WTC11 (cell line): Measurements from ENCODE around the gene EME1.

ENCODE experiments used
- CREB1 ChIP-seq: sonication (generic); formaldehyde crosslinking; IDR thresholded peaks from 2 replicates; pipeline ENCODE4 v1.8.0; 2023; ENCODE audit warnings: mild to moderate bottlenecking, missing genetic modification reagents
- PRRX2 ChIP-seq: fragments of 250-450 bp; sonication (Bioruptor Pico); IDR thresholded peaks from 2 replicates; pipeline ENCODE4 v1.8.0; 2021; ENCODE audit warnings: mild to moderate bottlenecking
- SMAD3 ChIP-seq: sonication (generic); formaldehyde crosslinking; IDR thresholded peaks from 2 replicates; pipeline ENCODE4 v1.8.0; 2022; ENCODE audit warnings: missing genetic modification reagents, mild to moderate bottlenecking, borderline replicate concordance
- ZBTB43 ChIP-seq: sonication (generic); formaldehyde crosslinking; IDR thresholded peaks from 2 replicates; pipeline ENCODE4 v1.8.1; 2023; ENCODE audit warnings: mild to moderate bottlenecking, missing genetic modification reagents
- TF ChIP-seq, protein P1 (sequence below): sonication (generic); formaldehyde crosslinking; IDR thresholded peaks from 2 replicates; pipeline ENCODE4 v1.8.1; 2022; ENCODE audit warnings: mild to moderate bottlenecking, missing genetic modification reagents, moderate library complexity, borderline replicate concordance

GRCh38 chr17:50389534-50389933 lies 16.5 kb downstream of the EME1 start:
- TF ChIP-seq ZBTB43 (CRISPR knock-in tag) (no peak), SMAD3 (CRISPR knock-in tag) (no peak), PRRX2 (no peak), CREB1 (CRISPR knock-in tag) (no peak)
- TF ChIP-seq, protein P1, sequence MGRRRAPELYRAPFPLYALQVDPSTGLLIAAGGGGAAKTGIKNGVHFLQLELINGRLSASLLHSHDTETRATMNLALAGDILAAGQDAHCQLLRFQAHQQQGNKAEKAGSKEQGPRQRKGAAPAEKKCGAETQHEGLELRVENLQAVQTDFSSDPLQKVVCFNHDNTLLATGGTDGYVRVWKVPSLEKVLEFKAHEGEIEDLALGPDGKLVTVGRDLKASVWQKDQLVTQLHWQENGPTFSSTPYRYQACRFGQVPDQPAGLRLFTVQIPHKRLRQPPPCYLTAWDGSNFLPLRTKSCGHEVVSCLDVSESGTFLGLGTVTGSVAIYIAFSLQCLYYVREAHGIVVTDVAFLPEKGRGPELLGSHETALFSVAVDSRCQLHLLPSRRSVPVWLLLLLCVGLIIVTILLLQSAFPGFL = no peak
